Measurements from ENCODE around the gene CCDC127. TPM values are rescaled to one million over a fixed set of nuclear protein-coding genes. Genes with fewer than 3 reads are reported as not detected.

The CCDC127 gene
- total and polyA plus RNA-seq, 2 of the 13 experiments (the other 11 are each of a cell fraction or from before 2014, with no cell fraction given): 2.9 to 4.3 TPM

- no peaks in the 10 kb centered on the region for H3K79me2 ChIP-seq (ENCODE audit: insufficient read depth, low read length)
- no peaks in the 10 kb centered on the region for H3K9me3 ChIP-seq (ENCODE audit: low read length)
- no peak for TF ChIP-seq ZSCAN25 (CRISPR knock-in tag; IDR thresholded peaks at IDR 0.05)
- no peak for TF ChIP-seq ZNF749 (CRISPR knock-in tag; IDR thresholded peaks at IDR 0.05; ENCODE audit: borderline replicate concordance)
- TF ChIP-seq, protein P1, sequence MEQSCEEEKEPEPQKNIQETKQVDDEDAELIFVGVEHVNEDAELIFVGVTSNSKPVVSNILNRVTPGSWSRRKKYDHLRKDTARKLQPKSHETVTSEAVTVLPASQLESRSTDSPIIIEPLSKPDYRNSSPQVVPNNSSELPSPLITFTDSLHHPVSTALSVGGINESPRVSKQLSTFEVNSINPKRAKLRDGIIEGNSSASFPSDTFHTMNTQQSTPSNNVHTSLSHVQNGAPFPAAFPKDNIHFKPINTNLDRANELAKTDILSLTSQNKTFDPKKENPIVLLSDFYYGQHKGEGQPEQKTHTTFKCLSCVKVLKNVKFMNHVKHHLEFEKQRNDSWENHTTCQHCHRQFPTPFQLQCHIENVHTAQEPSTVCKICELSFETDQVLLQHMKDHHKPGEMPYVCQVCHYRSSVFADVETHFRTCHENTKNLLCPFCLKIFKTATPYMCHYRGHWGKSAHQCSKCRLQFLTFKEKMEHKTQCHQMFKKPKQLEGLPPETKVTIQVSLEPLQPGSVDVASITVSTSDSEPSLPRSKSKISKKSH (CRISPR knock-in tag; IDR thresholded peaks at IDR 0.05; ENCODE audit: borderline replicate concordance): no peak
- TF ChIP-seq NCOA5 (CRISPR knock-in tag; IDR thresholded peaks at IDR 0.05): no peak
- no peak overlapping the region for H3K4me2 ChIP-seq (ENCODE audit: low read depth, low read length)
- H3K27ac ChIP-seq (ENCODE audit: extremely low read length, insufficient read depth, low read length): no peak overlapping the region
- in situ Hi-C loops (cut with HindIII; ENCODE audit: extremely low pct_ligation_motif_present, low pct_unique_long_range_greater_than_20kb): no loop called here
- H3K4me1 ChIP-seq (ENCODE audit: insufficient read depth, low read length): no peaks in the 10 kb centered on the region
- H2AFZ ChIP-seq (ENCODE audit: low read length): no peak overlapping the region
- no peak overlapping the region for H3K9ac ChIP-seq (ENCODE audit: insufficient read depth, low read depth, low read length)
- 95% methylated on average over 4 of the region's 4 CpGs for WGBS (ENCODE audit: low lambda C conversion rate)
- BruUV-seq (replicated peaks): no TSS peak
- POLR2A ChIA-PET: no interaction called here
- H3K27me3 ChIP-seq (ENCODE audit: control insufficient read depth in 1 of 2, insufficient read depth in 2 of 2, low read length in 2 of 2): no peaks in the 10 kb centered on the region
- no peak overlapping the region for H3K4me3 ChIP-seq (replicated peaks in 1 of 3; ENCODE audit: insufficient read depth in 1 of 3, low read depth in 2 of 3, low read length in 3 of 3)
- H4K20me1 ChIP-seq (ENCODE audit: insufficient read depth, low read length): peaks cover 3% of the 10 kb centered on the region; the same call in 1 of the 2 replicates
- H3K36me3 ChIP-seq (replicated peaks in 1 of 2; ENCODE audit: control insufficient read depth in 1 of 2, insufficient read depth in 2 of 2, low read length in 2 of 2): peaks cover 16 to 27% of the 10 kb centered on the region in 2 experiments; a peak in 4 of 5 replicates
- FAIRE-seq: no peak
- CTCF ChIA-PET (ENCODE audit: low intra/inter-chr PET ratio, low total read pairs): no interaction called here
- intact Hi-C loops (cut with micrococcal nuclease; ENCODE audit: unreplicated experiment): no loop called here
- ATAC-seq: no peak
- DNase-seq (ENCODE audit: low spot score): no peak
These were observed 17.0 kb downstream of the CCDC127 start for GRCh38 chr5:200985-201384.

- Histone ChIP-seq H3K4me3 (replicated peaks in 1 of 3; ENCODE audit: insufficient read depth in 1 of 3, low read depth in 2 of 3, low read length in 3 of 3) (no peak overlapping the region), H3K79me2 (ENCODE audit: insufficient read depth, low read length) (no peaks in the 10 kb centered on the region), H4K20me1 (ENCODE audit: insufficient read depth, low read length) (peaks cover 3% of the 10 kb centered on the region; the same call in 1 of the 2 replicates), H2AFZ (ENCODE audit: low read length) (no peak overlapping the region), H3K9me3 (ENCODE audit: low read length) (no peaks in the 10 kb centered on the region), H3K4me1 (ENCODE audit: insufficient read depth, low read length) (no peaks in the 10 kb centered on the region), H3K27ac (ENCODE audit: extremely low read length, insufficient read depth, low read length) (no peak overlapping the region), H3K27me3 (ENCODE audit: control insufficient read depth in 1 of 2, insufficient read depth in 2 of 2, low read length in 2 of 2) (no peaks in the 10 kb centered on the region), H3K4me2 (ENCODE audit: low read depth, low read length) (no peak overlapping the region), H3K36me3 (replicated peaks in 1 of 2; ENCODE audit: control insufficient read depth in 1 of 2, insufficient read depth in 2 of 2, low read length in 2 of 2) (peaks cover 12 to 19% of the 10 kb centered on the region in 2 experiments; a peak in 4 of 5 replicates), H3K9ac (ENCODE audit: insufficient read depth, low read depth, low read length) (no peak overlapping the region)
- intact Hi-C loops (cut with micrococcal nuclease; ENCODE audit: unreplicated experiment) (no loop called here), in situ Hi-C loops (cut with HindIII; ENCODE audit: extremely low pct_ligation_motif_present, low pct_unique_long_range_greater_than_20kb) (no loop called here)
- 96% methylated on average over 22 of the region's 23 CpGs for WGBS (ENCODE audit: low lambda C conversion rate)
- DNase-seq (ENCODE audit: low spot score): no peak
- no TSS peak for BruUV-seq (replicated peaks)
- POLR2A ChIA-PET: no interaction called here
- no peak for FAIRE-seq
- no peak for ATAC-seq
- CTCF ChIA-PET (ENCODE audit: low intra/inter-chr PET ratio, low total read pairs): no interaction called here
- TF ChIP-seq ZNF224 (CRISPR knock-in tag; IDR thresholded peaks at IDR 0.05) (no peak), ZNF460 (CRISPR knock-in tag; IDR thresholded peaks at IDR 0.05; ENCODE audit: borderline replicate concordance) (no peak), CCDC6 (CRISPR knock-in tag; IDR thresholded peaks at IDR 0.05) (no peak), HES4 (CRISPR knock-in tag; IDR thresholded peaks at IDR 0.05; ENCODE audit: borderline replicate concordance) (no peak), SMYD3 (CRISPR knock-in tag; IDR thresholded peaks at IDR 0.05) (no peak), SMAD3 (CRISPR knock-in tag; IDR thresholded peaks at IDR 0.05) (no peak), MTA1 (CRISPR knock-in tag; IDR thresholded peaks at IDR 0.05; ENCODE audit: borderline replicate concordance) (no peak), TGIF2 (CRISPR knock-in tag; IDR thresholded peaks at IDR 0.05) (no peak)
- TF ChIP-seq, protein P2, sequence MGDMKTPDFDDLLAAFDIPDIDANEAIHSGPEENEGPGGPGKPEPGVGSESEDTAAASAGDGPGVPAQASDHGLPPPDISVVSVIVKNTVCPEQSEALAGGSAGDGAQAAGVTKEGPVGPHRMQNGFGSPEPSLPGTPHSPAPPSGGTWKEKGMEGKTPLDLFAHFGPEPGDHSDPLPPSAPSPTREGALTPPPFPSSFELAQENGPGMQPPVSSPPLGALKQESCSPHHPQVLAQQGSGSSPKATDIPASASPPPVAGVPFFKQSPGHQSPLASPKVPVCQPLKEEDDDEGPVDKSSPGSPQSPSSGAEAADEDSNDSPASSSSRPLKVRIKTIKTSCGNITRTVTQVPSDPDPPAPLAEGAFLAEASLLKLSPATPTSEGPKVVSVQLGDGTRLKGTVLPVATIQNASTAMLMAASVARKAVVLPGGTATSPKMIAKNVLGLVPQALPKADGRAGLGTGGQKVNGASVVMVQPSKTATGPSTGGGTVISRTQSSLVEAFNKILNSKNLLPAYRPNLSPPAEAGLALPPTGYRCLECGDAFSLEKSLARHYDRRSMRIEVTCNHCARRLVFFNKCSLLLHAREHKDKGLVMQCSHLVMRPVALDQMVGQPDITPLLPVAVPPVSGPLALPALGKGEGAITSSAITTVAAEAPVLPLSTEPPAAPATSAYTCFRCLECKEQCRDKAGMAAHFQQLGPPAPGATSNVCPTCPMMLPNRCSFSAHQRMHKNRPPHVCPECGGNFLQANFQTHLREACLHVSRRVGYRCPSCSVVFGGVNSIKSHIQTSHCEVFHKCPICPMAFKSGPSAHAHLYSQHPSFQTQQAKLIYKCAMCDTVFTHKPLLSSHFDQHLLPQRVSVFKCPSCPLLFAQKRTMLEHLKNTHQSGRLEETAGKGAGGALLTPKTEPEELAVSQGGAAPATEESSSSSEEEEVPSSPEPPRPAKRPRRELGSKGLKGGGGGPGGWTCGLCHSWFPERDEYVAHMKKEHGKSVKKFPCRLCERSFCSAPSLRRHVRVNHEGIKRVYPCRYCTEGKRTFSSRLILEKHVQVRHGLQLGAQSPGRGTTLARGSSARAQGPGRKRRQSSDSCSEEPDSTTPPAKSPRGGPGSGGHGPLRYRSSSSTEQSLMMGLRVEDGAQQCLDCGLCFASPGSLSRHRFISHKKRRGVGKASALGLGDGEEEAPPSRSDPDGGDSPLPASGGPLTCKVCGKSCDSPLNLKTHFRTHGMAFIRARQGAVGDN (CRISPR knock-in tag; IDR thresholded peaks at IDR 0.05): no peak
These were observed 17.9 kb downstream of the CCDC127 start for GRCh38 chr5:199950-200645.

All from HepG2 (cell line).